HG03354 (cell line): ENCODE measurements around the gene SLC6A16.
A peak's percentile ranks its signal among the peaks of the same experiment; 100 is the strongest.
"Not testable (repeated sequence)": the region's sequence is repeated elsewhere in the genome, so short reads cannot be mapped to it uniquely, and the experiment has no call there.

Experiments used
- ATAC-seq: cut with Tn5 transposase; IDR thresholded peaks from one replicate; pipeline ENCODE4 v1.9.1; 2021; ENCODE audit warnings: mild to moderate bottlenecking; ENCODE audit not compliant: unreplicated experiment, poor library complexity, severe bottlenecking

SLC6A16 gene

GRCh38 chr19:49333418-49333805 lies 8.4 kb upstream of the SLC6A16 start:
- ATAC-seq: no peak

- not testable (repeated sequence) for ATAC-seq
These were observed 7.9 kb upstream of the SLC6A16 start for GRCh38 chr19:49332691-49333417.

GRCh38 chr19:49331616-49332055 lies 6.6 kb upstream of the SLC6A16 start:
- peak; percentile 63 for ATAC-seq

GRCh38 chr19:49331187-49331586 lies 6.2 kb upstream of the SLC6A16 start:
- ATAC-seq: not testable (repeated sequence)

- no peak for ATAC-seq
These were observed 3.8 kb upstream of the SLC6A16 start for GRCh38 chr19:49328741-49329140.

- no peak for ATAC-seq
These were observed 3.0 kb upstream of the SLC6A16 start for GRCh38 chr19:49327878-49328544.

DNA sequence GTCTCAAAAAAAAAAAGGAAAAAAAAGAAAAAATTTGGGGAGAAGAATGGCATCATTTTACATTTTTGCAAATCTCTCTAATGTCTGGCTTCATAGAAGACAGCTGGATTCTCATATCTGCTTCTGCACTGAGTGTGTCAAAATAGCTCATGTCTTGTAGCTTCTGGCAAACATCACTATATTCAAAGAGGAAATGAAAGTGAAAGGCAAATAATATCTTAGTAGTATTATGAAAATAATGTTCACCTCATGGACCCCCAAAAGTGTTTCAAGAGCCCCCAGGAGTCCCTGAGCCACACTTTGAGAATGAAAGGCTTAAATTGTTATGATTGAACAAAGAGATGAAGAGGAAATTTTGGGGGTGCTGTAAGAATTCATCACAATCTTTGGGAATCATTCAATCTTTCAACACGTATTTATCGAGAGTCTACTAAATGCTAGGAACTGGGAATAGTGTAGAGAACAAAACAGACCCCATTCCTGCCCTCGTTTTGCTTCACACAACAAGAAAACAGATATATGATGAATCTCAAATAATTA lies 1.2 kb upstream of the SLC6A16 start:
- no peak for ATAC-seq

DNA sequence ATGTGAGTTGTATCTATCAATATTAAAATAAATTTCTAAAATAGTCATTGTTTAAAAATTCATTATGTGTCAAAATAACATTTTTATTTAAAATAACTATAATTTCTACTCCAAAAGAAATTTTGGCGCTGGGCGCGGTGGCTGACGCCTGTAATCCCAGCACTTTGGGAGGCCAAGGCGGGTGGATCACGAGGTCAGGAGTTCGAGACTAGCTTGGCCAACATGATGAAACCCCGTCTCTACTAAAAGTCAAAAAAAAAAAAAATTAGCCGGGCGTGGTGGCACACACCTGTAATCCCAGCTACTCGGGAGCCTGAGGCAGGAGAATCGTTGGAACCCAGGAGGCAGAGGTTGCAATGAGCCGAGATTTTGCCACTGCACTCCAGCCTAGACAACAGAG lies 765 bp upstream of the SLC6A16 start:
- not testable (repeated sequence) for ATAC-seq

DNA sequence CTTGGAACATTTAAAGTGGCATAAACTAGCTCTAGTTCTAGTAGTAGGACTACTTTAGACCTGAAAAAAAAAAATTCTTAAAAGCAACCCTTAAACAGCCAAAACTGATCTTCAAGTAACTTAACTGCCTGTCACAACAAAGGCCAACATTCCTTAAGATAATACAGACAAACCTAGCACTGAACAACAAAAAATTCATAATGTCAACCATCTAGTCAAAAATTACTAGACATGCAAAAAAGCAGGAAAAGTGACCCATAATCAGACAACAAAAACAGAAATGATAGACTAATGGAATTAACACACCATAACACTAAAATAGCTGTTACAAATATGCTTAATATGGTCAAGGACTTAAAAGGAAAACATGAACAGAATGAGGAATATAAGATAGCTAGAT lies 6.7 kb downstream of the SLC6A16 start:
- ATAC-seq: no peak

- no peak for ATAC-seq
These were observed 8.7 kb downstream of the SLC6A16 start for GRCh38 chr19:49316284-49316683.

DNA sequence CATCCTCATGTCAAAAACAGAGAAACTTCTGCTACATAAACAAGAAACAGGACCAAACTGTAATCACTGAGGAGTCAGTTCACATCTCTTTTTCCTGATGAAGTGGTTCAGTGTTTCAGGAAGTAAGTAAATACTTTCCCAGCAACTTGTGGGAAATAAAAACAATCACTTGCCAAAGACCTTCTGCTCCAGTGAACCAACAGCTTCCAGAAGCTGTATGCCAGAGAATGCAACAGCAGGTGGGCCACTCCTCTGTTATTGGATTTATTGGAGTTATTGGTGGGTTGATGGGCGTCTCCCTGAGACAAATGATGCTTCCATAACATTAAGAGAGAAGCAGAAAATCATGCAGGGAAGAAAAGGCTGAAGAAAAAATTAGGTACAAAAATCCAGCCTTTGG lies 9.9 kb downstream of the SLC6A16 start:
- no peak for ATAC-seq

- no peak for ATAC-seq
These were observed 15.9 kb downstream of the SLC6A16 start for GRCh38 chr19:49309087-49309486.

GRCh38 chr19:49306734-49307133 lies 18.3 kb downstream of the SLC6A16 start:
- ATAC-seq: not testable (repeated sequence)

- ATAC-seq: no peak
These were observed 23.1 kb downstream of the SLC6A16 start for GRCh38 chr19:49301866-49302252.

DNA sequence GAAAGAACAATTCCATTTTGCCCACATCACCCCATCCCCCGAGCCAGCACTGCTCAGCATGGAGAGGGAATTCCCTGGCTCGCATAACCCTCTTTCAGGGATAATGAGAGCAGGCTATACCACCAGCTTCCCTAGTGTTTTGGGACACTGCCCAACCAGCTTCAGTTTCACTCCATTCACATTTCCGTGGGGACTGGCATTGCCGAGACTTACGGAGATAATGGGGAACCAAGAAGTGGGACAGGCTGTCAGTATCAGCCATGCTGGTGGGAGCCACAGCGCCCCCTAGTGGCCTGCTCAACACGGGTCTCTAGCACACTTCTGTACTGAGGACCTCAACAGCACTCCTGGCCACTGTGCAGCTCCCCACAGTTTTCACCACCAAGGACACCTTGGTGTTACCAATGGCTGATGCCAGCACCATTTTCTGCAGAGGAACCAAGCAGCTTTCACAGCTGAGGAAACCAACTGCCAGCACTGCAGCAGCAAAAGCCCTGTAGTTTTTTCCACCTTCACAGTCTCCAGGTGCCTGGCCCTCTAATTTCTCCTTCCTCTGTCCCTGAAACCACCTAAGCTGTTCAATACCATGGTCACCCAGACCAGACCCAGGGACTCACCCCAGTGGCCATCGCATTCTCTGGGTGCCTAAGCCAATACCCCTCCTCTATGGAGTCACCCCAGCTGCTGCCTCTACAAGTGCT lies 23.7 kb downstream of the SLC6A16 start:
- ATAC-seq: peak; percentile 57

- not testable (repeated sequence) for ATAC-seq
These were observed 26.3 kb downstream of the SLC6A16 start for GRCh38 chr19:49298653-49299052.

DNA sequence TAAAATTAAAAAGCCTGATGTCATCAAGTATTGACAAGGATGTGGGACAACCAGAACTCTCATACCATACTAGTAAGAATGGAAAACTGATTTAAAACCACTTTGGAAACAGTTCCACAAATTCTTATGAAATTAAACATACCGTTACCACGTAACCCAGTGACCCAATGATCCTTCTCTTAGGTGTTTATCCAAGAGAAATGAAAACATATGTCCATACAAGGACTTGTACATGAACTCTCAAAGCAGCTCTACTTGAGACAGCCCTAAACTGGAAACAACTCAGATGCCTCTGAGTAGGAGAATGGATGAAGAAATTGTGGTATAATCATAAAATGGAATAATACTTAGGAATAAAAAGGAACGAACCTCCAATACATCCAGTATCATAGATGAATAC lies 27.6 kb downstream of the SLC6A16 start:
- ATAC-seq: no peak

DNA sequence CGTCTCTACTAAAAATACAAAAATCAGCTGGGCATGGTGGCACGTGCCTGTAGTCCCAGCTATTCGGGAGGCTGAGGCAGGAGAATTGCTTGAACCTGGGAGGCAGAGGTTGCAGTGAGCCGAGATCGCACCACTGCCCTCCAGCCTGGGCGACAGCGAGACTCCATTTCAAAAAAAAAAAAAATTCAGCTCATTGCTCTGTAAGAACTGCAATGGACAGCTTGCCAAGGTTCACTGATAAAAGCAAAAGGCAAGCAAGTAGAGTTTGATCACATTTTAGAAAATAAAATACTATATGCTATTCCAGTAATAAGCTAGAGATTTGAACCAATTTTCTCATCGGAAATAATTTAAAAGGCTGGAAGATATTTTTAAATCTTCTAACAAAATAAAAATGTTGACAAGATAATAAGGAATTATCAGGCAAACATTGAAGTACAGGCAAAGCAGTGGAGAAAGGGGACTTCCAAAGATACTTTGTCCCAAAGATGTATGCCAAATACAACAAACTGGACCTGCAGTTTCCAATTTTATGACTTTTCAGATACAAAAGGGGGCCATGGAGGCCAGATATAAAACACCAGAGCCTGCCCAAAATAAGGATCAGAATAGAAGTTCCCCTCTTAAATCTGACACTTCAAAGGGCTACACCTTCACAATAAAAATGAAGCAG lies 29.6 kb downstream of the SLC6A16 start:
- no peak for ATAC-seq

DNA sequence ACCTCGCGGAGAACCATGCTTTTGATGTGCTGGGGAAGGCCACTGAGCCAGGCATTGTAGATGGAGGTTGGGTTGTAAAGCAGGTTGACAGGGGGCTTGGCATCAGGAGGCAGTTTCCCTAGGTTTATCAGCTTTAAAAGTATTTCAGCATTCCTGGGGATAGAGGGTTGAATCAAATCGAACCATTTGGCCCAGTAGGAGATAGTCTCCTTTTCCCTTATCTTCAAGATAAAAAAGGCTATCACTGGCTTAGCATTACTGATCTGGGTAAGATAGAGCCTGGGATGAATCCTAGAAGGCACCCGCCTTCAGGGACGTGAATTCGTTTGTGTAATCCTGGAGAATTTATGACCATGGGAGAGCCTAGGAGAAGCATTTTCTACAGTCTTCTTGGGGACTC lies 30.6 kb downstream of the SLC6A16 start:
- ATAC-seq: no peak

DNA sequence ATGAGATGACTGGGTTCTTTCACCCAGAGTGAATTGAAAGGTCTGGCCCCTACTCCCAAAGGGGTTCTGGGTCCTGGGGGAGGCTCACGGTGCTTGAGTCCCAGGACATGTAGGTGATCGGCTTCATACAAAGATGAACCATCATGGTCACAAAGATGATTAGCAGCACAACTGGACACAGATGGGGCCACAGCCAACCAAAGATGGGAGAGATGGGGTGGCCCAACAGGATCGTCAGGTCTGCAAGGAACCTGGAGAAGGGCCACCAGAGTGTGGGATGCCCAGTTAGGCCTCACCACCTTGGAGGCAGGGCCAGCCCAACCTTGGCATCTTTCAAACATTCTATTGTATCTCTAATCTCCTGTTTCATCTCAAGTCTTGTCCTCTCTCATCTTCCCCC lies 34.5 kb downstream of the SLC6A16 start:
- ATAC-seq: no peak
